ENCODE results near the gene MKNK2.

The MKNK2 gene

GRCh38 chr19:2026770-2027169 lies 24.3 kb downstream of the MKNK2 start:
- DNase-seq (ENCODE audit: low spot score) = no peak

- DNase-seq (ENCODE audit: low spot score) = no peak
Observed at GRCh38 chr19:2022289-2022688, 28.8 kb downstream of the MKNK2 start.

GRCh38 chr19:2021453-2022140 lies 29.4 kb downstream of the MKNK2 start:
- DNase-seq (ENCODE audit: low spot score) = no peak

- no peak for DNase-seq (ENCODE audit: low spot score)
Observed at GRCh38 chr19:2018752-2019151, 32.3 kb downstream of the MKNK2 start.

- peak; percentile 91 for DNase-seq (ENCODE audit: low spot score)
Observed at GRCh38 chr19:2016041-2016807, 34.8 kb downstream of the MKNK2 start.

- DNase-seq (ENCODE audit: low spot score) = peak; percentile 22
Observed at GRCh38 chr19:2015608-2015950, 35.5 kb downstream of the MKNK2 start, which contains the start of gene BTBD2. TSS of gene BTBD2 (minus strand) at chr19:2015714. CDS start at chr19:2015703, 11 bp downstream.

- peak; percentile 6 for DNase-seq (ENCODE audit: low spot score)
Observed at GRCh38 chr19:2014731-2015607, 36.1 kb downstream of the MKNK2 start.

GRCh38 chr19:2014131-2014571 lies 36.9 kb downstream of the MKNK2 start:
- DNase-seq (ENCODE audit: low spot score) = no peak

- DNase-seq (ENCODE audit: low spot score) = no peak
Observed at GRCh38 chr19:2013683-2013961, 37.4 kb downstream of the MKNK2 start.

GRCh38 chr19:2012941-2013682 lies 37.9 kb downstream of the MKNK2 start:
- no peak for DNase-seq (ENCODE audit: low spot score)

GRCh38 chr19:2011169-2011568 lies 39.9 kb downstream of the MKNK2 start:
- no peak for DNase-seq (ENCODE audit: low spot score)

- DNase-seq (ENCODE audit: low spot score) = no peak
Observed at GRCh38 chr19:2010135-2010668, 40.8 kb downstream of the MKNK2 start.

GRCh38 chr19:2003874-2004273 lies 47.2 kb downstream of the MKNK2 start:
- DNase-seq (ENCODE audit: low spot score) = no peak

- no peak for DNase-seq (ENCODE audit: low spot score)
Observed at GRCh38 chr19:1999856-2000515, 51.1 kb downstream of the MKNK2 start.

GRCh38 chr19:1998712-1999708 lies 52.0 kb downstream of the MKNK2 start:
- DNase-seq (ENCODE audit: low spot score) = no peak

GRCh38 chr19:1997353-1998233 lies 53.5 kb downstream of the MKNK2 start:
- no peak for DNase-seq (ENCODE audit: low spot score)

GRCh38 chr19:1992759-1993260 lies 58.2 kb downstream of the MKNK2 start:
- peak; percentile 24 for DNase-seq (ENCODE audit: low spot score)

- no peak for DNase-seq (ENCODE audit: low spot score)
Observed at GRCh38 chr19:1991018-1991913, 59.8 kb downstream of the MKNK2 start.
